HepG2 (cell line): ENCODE results near the gene NCLN. TPM values are rescaled to one million over a fixed set of nuclear protein-coding genes. Genes with fewer than 3 reads are reported as not detected.

Experiments used
- ATAC-seq: fragments of 200-7000 bp; cut with Tn5 transposase; 3 replicates; pipeline ENCODE4 v1.9.1; 2020; ENCODE audit warnings: mild to moderate bottlenecking, moderate library complexity
- BruUV-seq: library from RNA; stranded (reverse); fragments of 400-500 nt; replicated peaks from 2 replicates; lab custom pipeline; 2021; lab: Mats Ljungman, UMichigan
- CTCF ChIA-PET: fragments of 300-600 bp; formaldehyde crosslinking; extraction: SDS; loops from one replicate; lab custom pipeline; 2021; ENCODE audit warnings: low total read pairs, inconsistent platforms, low intra/inter-chr PET ratio; lab: Yijun Ruan, JAX
- POLR2A ChIA-PET: fragments of 350-600 bp; sonication (Branson Sonifier 250); formaldehyde crosslinking; loops from one replicate; lab custom pipeline; 2020; ENCODE audit warnings: antibody characterized with exemption, inconsistent platforms; lab: Yijun Ruan, JAX
- DNase-seq: peaks from one replicate; pipeline ENCODE4 v3.0.0-alpha.2; 2015; ENCODE audit warnings: low spot score
- FAIRE-seq: peaks from 3 replicates; lab custom pipeline; 2011; peaks lifted over from hg19 to GRCh38; lab: Jason Lieb, UNC
- H2AFZ ChIP-seq: one replicate; pipeline ENCODE4 v1.6.1; 2011; ENCODE audit warnings: low read length, inconsistent platforms
- H3K27ac ChIP-seq: fragments of 300-600 bp; 3 replicates; pipeline ENCODE4 v1.8.0; 2011; ENCODE audit warnings: mixed run types, mild to moderate bottlenecking, mixed read lengths, low read length, inconsistent platforms; ENCODE audit not compliant: insufficient read depth; ENCODE audit errors: extremely low read length
- H3K27me3 ChIP-seq, 2 experiments: fragments of 200-600 bp in 1 of 2; 2 replicates in 1 of 2; 3 replicates in 1 of 2; pipeline versions ENCODE4 v1.6.0 to v1.8.0; 2011; ENCODE audit warnings: low read length in 2 of 2, mild to moderate bottlenecking in 2 of 2, moderate library complexity in 2 of 2, inconsistent platforms in 1 of 2; ENCODE audit not compliant: insufficient read depth in 2 of 2, control insufficient read depth in 1 of 2
- H3K36me3 ChIP-seq, 2 experiments: fragments of 200-600 bp in 1 of 2; replicated peaks in 1 of 2; 2 replicates in 1 of 2; 3 replicates in 1 of 2; pipeline versions ENCODE4 v1.5.1 to v1.8.0; 2011; ENCODE audit warnings: low read length in 2 of 2, inconsistent platforms in 1 of 2; ENCODE audit not compliant: insufficient read depth in 2 of 2, control insufficient read depth in 1 of 2
- H3K4me1 ChIP-seq: 2 replicates; pipeline ENCODE4 v1.5.1; 2012; ENCODE audit warnings: low read length, inconsistent platforms; ENCODE audit not compliant: insufficient read depth
- H3K4me2 ChIP-seq: 2 replicates; pipeline ENCODE4 v1.6.0; 2011; ENCODE audit warnings: low read depth, low read length, inconsistent platforms
- H3K4me3 ChIP-seq, 3 experiments: fragments of 200-600 bp in 1 of 3; sonication (generic), shearing (Covaris generic) in 1 of 3; replicated peaks in 1 of 3; 2 replicates each; pipeline ENCODE4 v1.5.1; 2011 to 2016; ENCODE audit warnings: low read length in 3 of 3, inconsistent platforms in 2 of 3, low read depth in 2 of 3, mild to moderate bottlenecking in 2 of 3, control low read depth in 1 of 3, mixed read lengths in 1 of 3; ENCODE audit not compliant: insufficient read depth in 1 of 3
- H3K79me2 ChIP-seq: one replicate; pipeline ENCODE4 v1.6.1; 2011; ENCODE audit warnings: low read length, inconsistent platforms; ENCODE audit not compliant: insufficient read depth
- H3K9ac ChIP-seq: 2 replicates; pipeline ENCODE4 v1.6.0; 2011; ENCODE audit warnings: mild to moderate bottlenecking, low read depth, low read length, inconsistent platforms; ENCODE audit not compliant: insufficient read depth
- H3K9me3 ChIP-seq: 2 replicates; pipeline ENCODE4 v1.5.1; 2012; ENCODE audit warnings: mild to moderate bottlenecking, low read length
- H4K20me1 ChIP-seq: 2 replicates; pipeline ENCODE4 v1.6.0; 2011; ENCODE audit warnings: inconsistent platforms, mild to moderate bottlenecking, low read length, moderate library complexity; ENCODE audit not compliant: insufficient read depth
- AGO2 ChIP-seq: fragments of 200-400 bp; formaldehyde crosslinking; optimal IDR thresholded peaks from 2 replicates; pipeline ENCODE3; 2017; ENCODE audit warnings: mild to moderate bottlenecking, low read depth, low read length, moderate library complexity
- ATRX ChIP-seq: sonication (generic); formaldehyde crosslinking; IDR thresholded peaks from 2 replicates; pipeline ENCODE4 v1.4.0; 2020; ENCODE audit warnings: missing genetic modification reagents, borderline replicate concordance
- CREM ChIP-seq, 2 experiments: sonication (generic) in 1 of 2; formaldehyde crosslinking in 1 of 2; IDR thresholded peaks; 2 replicates each; pipeline versions ENCODE4 v1.4.0 to v1.6.1; 2016 to 2020; ENCODE audit warnings: antibody characterized with exemption in 1 of 2, mild to moderate bottlenecking in 1 of 2, missing genetic modification reagents in 1 of 2
- MAFF ChIP-seq: IDR thresholded peaks from 2 replicates; pipeline ENCODE4 v1.6.1; 2011; ENCODE audit warnings: low read depth, low read length, improper control_type of control experiment
- MBD4 ChIP-seq: IDR thresholded peaks from 2 replicates; pipeline ENCODE4 v1.6.1; 2012; ENCODE audit warnings: low read length, inconsistent platforms, borderline replicate concordance
- REPIN1 ChIP-seq: sonication (generic); formaldehyde crosslinking; IDR thresholded peaks from 2 replicates; pipeline ENCODE4 v1.8.0; 2022; ENCODE audit warnings: missing genetic modification reagents, low read depth, mild to moderate bottlenecking, borderline replicate concordance
- SNAI1 ChIP-seq: sonication (generic); formaldehyde crosslinking; IDR thresholded peaks from 2 replicates; pipeline ENCODE4 v1.5.0; 2020; ENCODE audit warnings: mild to moderate bottlenecking, missing genetic modification reagents, borderline replicate concordance
- TCF7L2 ChIP-seq: IDR thresholded peaks from 2 replicates; pipeline ENCODE4 v1.6.1; 2011; ENCODE audit warnings: mild to moderate bottlenecking, low read depth, low read length, moderate library complexity
- ZNF138 ChIP-seq: sonication (generic); formaldehyde crosslinking; IDR thresholded peaks from 2 replicates; pipeline ENCODE4 v1.5.0; 2020; ENCODE audit warnings: mild to moderate bottlenecking, low read depth, missing genetic modification reagents
- ZNF484 ChIP-seq: sonication (generic); formaldehyde crosslinking; IDR thresholded peaks from 2 replicates; pipeline ENCODE4 v1.5.1; 2020; ENCODE audit warnings: mild to moderate bottlenecking, low read depth, missing genetic modification reagents, borderline replicate concordance
- ZNF614 ChIP-seq: IDR thresholded peaks from 2 replicates; pipeline ENCODE4 v1.6.1; 2018; ENCODE audit warnings: missing biosample characterization, missing genetic modification reagents, inconsistent platforms, borderline replicate concordance
- ZNF644 ChIP-seq: IDR thresholded peaks from 2 replicates; pipeline ENCODE4 v1.6.1; 2016; ENCODE audit warnings: low read depth
- WGBS: methylation state at CpG from one replicate; pipeline ENCODE4 v1.1.6; 2017; ENCODE audit warnings: low lambda C conversion rate; 5-methylcytosine and 5-hydroxymethylcytosine counted together
- in situ Hi-C: cut with HindIII; loops from 2 replicates; pipeline ENCODE4 v1.10.0; 2017; ENCODE audit warnings: low pct_unique_long_range_greater_than_20kb; ENCODE audit not compliant: extremely low pct_ligation_motif_present
- intact Hi-C: fragments of 100-400 bp; cut with micrococcal nuclease; formaldehyde crosslinking; loops from one replicate; pipeline ENCODE4 v1.10.0; 2022; ENCODE audit not compliant: unreplicated experiment
- polyA plus RNA-seq, 8 experiments: library from polyadenylated mRNA; depleted of rRNA in 3 of 8; stranded (reverse) in 7 of 8; unstranded in 1 of 8; fragments of >200 nt; fragmentation: Illumina TruSeq in 4 of 8; extraction: Trizol in 4 of 8; gene quantifications; 2 replicates each; pipeline versions ENCODE4 v1.2.1 to v1.2.3, GENCODE V29; 2011 to 2016; ENCODE audit warnings: low read depth in 4 of 8, missing spikeins in 1 of 8, mixed read lengths in 1 of 8; ENCODE audit not compliant: insufficient read depth in 1 of 8
- total RNA-seq, 5 experiments: library from RNA; depleted of rRNA; stranded (reverse); fragments of >200 nt; fragmentation: Illumina TruSeq; extraction: Trizol; gene quantifications; 2 replicates each; pipeline ENCODE4 v1.2.3, GENCODE V29; 2016; ENCODE audit warnings: low read depth in 1 of 5

Gene NCLN
- total and polyA plus RNA-seq, 2 of the 13 experiments (the other 11 are each of a cell fraction or from before 2014, with no cell fraction given) = 42.6 to 56.0 TPM

- no peaks in the 10 kb centered on the region for H3K9me3 ChIP-seq
- no peak for FAIRE-seq
- CTCF ChIA-PET = no interaction called here
- intact Hi-C loops = no loop called here
- DNase-seq = no peak
- peaks cover 5 to 22% of the 10 kb centered on the region in 2 experiments; a peak in 4 of 5 replicates for H3K36me3 ChIP-seq
- in situ Hi-C loops = no loop called here
- POLR2A ChIA-PET = no interaction called here
- no peak for ATAC-seq
- TF ChIP-seq MBD4 (no peak), TCF7L2 (no peak), ZNF484 (no peak), ZNF644 (CRISPR knock-in tag) (no peak)
- no peak overlapping the region for H3K4me2 ChIP-seq
- WGBS = 96% methylated on average over 21 of the region's 28 CpGs
- H3K4me1 ChIP-seq = no peaks in the 10 kb centered on the region
- no peaks in the 10 kb centered on the region; the same call in 1 of the 2 replicates for H4K20me1 ChIP-seq
- H3K79me2 ChIP-seq = no peaks in the 10 kb centered on the region
- H3K27ac ChIP-seq = no peak overlapping the region
- H3K9ac ChIP-seq = no peak overlapping the region
- no peak overlapping the region for H2AFZ ChIP-seq
- H3K4me3 ChIP-seq = no peak overlapping the region
- no TSS peak for BruUV-seq
- no peaks in the 10 kb centered on the region for H3K27me3 ChIP-seq
These were observed 20.7 kb downstream of the NCLN start for GRCh38 chr19:3206216-3206953.

DNA sequence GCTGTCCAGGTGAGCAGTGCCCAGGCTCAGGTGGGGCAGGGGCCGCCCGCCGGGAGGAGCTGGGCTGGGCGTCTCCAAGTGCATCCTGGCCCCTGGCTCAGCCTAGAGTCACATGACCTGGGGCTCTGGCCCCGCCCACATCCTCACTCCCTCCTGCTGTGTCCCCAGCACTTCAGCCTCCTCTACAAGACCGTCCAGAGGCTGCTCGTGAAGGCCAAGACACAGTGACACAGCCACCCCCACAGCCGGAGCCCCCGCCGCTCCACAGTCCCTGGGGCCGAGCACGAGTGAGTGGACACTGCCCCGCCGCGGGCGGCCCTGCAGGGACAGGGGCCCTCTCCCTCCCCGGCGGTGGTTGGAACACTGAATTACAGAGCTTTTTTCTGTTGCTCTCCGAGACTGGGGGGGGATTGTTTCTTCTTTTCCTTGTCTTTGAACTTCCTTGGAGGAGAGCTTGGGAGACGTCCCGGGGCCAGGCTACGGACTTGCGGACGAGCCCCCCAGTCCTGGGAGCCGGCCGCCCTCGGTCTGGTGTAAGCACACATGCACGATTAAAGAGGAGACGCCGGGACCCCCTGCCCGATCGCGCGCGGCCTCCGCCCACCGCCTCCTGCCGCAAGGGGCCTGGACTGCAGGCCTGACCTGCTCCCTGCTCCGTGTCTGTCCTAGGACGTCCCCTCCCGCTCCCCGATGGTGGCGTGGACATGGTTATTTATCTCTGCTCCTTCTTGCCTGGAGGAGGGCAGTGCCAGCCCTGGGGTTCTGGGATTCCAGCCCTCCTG, 21.9 kb downstream of the NCLN start:
- in situ Hi-C loops = no loop called here
- H3K36me3 ChIP-seq = peaks cover 5 to 22% of the 10 kb centered on the region in 2 experiments; a peak in 4 of 5 replicates
- no peak overlapping the region for H2AFZ ChIP-seq
- FAIRE-seq (no peak), ATAC-seq (no peak), DNase-seq (no peak)
- H3K4me1 ChIP-seq = peaks cover 7% of the 10 kb centered on the region
- no peaks in the 10 kb centered on the region for H3K9me3 ChIP-seq
- H3K4me3 ChIP-seq = no peak overlapping the region
- no peaks in the 10 kb centered on the region for H3K27me3 ChIP-seq
- CTCF ChIA-PET = no interaction called here
- H3K9ac ChIP-seq = no peak overlapping the region
- 97% methylated on average over 41 of the region's 43 CpGs for WGBS
- no peaks in the 10 kb centered on the region; the same call in 1 of the 2 replicates for H4K20me1 ChIP-seq
- intact Hi-C loops = no loop called here
- H3K4me2 ChIP-seq = no peak overlapping the region
- POLR2A ChIA-PET = no interaction called here
- H3K27ac ChIP-seq = no peak overlapping the region
- no TSS peak for BruUV-seq
- H3K79me2 ChIP-seq = no peaks in the 10 kb centered on the region
- TF ChIP-seq REPIN1 (no peak), ATRX (no peak), SNAI1 (CRISPR knock-in tag) (no peak), CREM (IDR thresholded peaks at IDR 0.05) (no peak), CREM (CRISPR knock-in tag; IDR thresholded peaks at IDR 0.05) (no peak), AGO2 (peak; percentile 28), ZNF138 (CRISPR knock-in tag) (no peak), MAFF (no peak), ZNF614 (CRISPR knock-in tag) (no peak)
